Testis (tissue), 3 donors: ENCODE data around the gene COL13A1. TPM values are rescaled to one million over a fixed set of nuclear protein-coding genes. Genes with fewer than 3 reads are reported as not detected.

ENCODE experiments used
- DNase-seq: peaks from one replicate; pipeline ENCODE4 v3.0.0-alpha.2; 2019
- H3K27ac ChIP-seq, 2 donors: fragments of 200-600 bp; sonication (generic); one replicate each; pipeline ENCODE4 v1.5.1; 2019
- H3K27me3 ChIP-seq: fragments of 200-600 bp; sonication (generic); one replicate; pipeline ENCODE4 v1.5.1; 2019
- H3K36me3 ChIP-seq: fragments of 200-600 bp; sonication (generic); one replicate; pipeline ENCODE4 v1.5.1; 2017; ENCODE audit warnings: low read depth; ENCODE audit errors: missing control alignments
- H3K4me1 ChIP-seq: fragments of 200-600 bp; sonication (generic); one replicate; pipeline ENCODE4 v1.5.1; 2019
- H3K4me3 ChIP-seq, 2 donors: fragments of 200-600 bp; sonication (generic); one replicate each; pipeline ENCODE4 v1.5.1; 2017 to 2019
- H3K9me3 ChIP-seq: fragments of 200-600 bp; sonication (generic); one replicate; pipeline ENCODE4 v1.5.1; 2017
- POLR2A ChIP-seq: fragments of 450-650 bp; IDR thresholded peaks from one replicate; pipeline ENCODE4 v1.6.1; 2017; ENCODE audit warnings: antibody characterized with exemption, mild to moderate bottlenecking, moderate library complexity
- WGBS, 2 donors: methylation state at CpG; one replicate each; pipeline ENCODE4 v1.1.5; 2018; 5-methylcytosine and 5-hydroxymethylcytosine counted together
- intact Hi-C: fragments of 100-400 bp; cut with DNase I; formaldehyde crosslinking; loops from one replicate; pipeline ENCODE4 v1.15.1; 2023; ENCODE audit warnings: low total_unique reads
- polyA plus RNA-seq: library from polyadenylated mRNA; stranded (reverse); fragments of 350-450 nt; fragmentation: Illumina TruSeq; extraction: RNeasy Lipid Tissue Mini Kit (QIAGEN cat#74804); gene quantifications from one replicate; pipeline ENCODE4 v1.2.3, GENCODE V29; 2014; ENCODE audit warnings: low read depth, low replicate concordance; ENCODE audit not compliant: insufficient read depth
- total RNA-seq, 2 donors: library from RNA; depleted of rRNA; stranded (reverse); fragments of >200 nt; gene quantifications; one replicate each; pipeline ENCODE4 v1.2.3, GENCODE V29; 2016
- TF ChIP-seq, protein P1 (sequence below), 3 experiments: fragments of 450-650 bp in 2 of 3; fragments of 200-600 bp in 1 of 3; sonication (generic) in 1 of 3; IDR thresholded peaks; one replicate each; pipeline ENCODE4 v1.5.1; 2016 to 2019; ENCODE audit warnings: antibody characterized with exemption in 3 of 3, mild to moderate bottlenecking in 2 of 3, moderate library complexity in 1 of 3

COL13A1 gene
- total and polyA plus RNA-seq, 3 donors from 2014 or later: 0.94 to 2.5 (median 1.5) TPM

- Histone ChIP-seq H3K4me3 (no peak overlapping the region), H3K36me3 (no peaks in the 10 kb centered on the region), H3K27me3 (no peaks in the 10 kb centered on the region), H3K27ac (no peak overlapping the region), H3K4me1 (no peaks in the 10 kb centered on the region), H3K9me3 (no peaks in the 10 kb centered on the region)
- WGBS, 2 donors: 84 to 94% methylated on average over 2 of the region's 2 CpGs
- no peak for TF ChIP-seq POLR2A
- TF ChIP-seq, protein P1, sequence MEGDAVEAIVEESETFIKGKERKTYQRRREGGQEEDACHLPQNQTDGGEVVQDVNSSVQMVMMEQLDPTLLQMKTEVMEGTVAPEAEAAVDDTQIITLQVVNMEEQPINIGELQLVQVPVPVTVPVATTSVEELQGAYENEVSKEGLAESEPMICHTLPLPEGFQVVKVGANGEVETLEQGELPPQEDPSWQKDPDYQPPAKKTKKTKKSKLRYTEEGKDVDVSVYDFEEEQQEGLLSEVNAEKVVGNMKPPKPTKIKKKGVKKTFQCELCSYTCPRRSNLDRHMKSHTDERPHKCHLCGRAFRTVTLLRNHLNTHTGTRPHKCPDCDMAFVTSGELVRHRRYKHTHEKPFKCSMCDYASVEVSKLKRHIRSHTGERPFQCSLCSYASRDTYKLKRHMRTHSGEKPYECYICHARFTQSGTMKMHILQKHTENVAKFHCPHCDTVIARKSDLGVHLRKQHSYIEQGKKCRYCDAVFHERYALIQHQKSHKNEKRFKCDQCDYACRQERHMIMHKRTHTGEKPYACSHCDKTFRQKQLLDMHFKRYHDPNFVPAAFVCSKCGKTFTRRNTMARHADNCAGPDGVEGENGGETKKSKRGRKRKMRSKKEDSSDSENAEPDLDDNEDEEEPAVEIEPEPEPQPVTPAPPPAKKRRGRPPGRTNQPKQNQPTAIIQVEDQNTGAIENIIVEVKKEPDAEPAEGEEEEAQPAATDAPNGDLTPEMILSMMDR (IDR thresholded peaks at IDR 0.05): no peak
- intact Hi-C loops: no loop called here
- DNase-seq: no peak
Measured at GRCh38 chr10:69980672-69981071, 179.0 kb downstream of the COL13A1 start.

DNA sequence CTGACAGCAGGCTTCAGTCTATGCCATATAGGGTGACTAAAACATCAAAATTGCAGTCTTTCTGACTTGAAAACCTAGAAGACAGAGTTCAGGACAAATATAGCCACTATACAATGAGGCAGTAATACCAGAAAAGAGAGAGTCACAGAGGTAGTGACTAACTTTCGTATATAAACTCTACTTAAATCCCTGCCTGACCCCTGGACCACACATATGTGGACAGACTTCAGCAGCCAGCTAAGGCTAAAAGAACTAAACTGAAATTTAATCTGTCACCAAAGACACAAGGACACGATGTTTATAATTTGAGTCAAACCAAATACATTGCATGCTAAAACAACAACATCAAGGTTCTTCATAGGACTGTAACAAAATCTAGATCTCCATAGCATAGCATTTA, 186.4 kb downstream of the COL13A1 start:
- DNase-seq: no peak
- Histone ChIP-seq H3K27me3 (no peaks in the 10 kb centered on the region), H3K27ac (no peak overlapping the region), H3K9me3 (no peaks in the 10 kb centered on the region), H3K36me3 (no peaks in the 10 kb centered on the region), H3K4me1 (no peaks in the 10 kb centered on the region), H3K4me3 (no peak overlapping the region)
- WGBS, 2 donors: 75 to 79% methylated on average over 2 of the region's 2 CpGs
- intact Hi-C loops: no loop called here
- TF ChIP-seq POLR2A: no peak
- TF ChIP-seq, protein P1 (IDR thresholded peaks at IDR 0.05): no peak

DNA sequence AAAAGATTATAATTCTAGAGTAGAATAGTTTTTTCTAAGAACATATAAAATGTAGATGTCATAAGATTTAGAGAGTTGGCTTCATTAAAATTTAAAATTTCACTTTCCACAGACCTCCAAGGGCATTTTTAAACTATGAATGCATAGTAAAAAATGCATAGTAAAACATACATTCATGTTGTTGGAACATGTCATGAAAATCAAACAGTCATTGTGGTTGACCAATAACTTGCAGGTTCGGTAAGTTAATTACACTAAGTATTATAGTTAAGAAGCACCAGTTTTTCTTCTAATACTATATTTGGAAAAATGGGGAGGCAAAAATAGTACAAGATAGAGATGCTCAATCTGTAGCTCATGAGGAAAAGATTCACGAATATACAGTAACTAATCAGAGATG, 189.4 kb downstream of the COL13A1 start:
- intact Hi-C loops: no loop called here
- Histone ChIP-seq H3K9me3 (no peaks in the 10 kb centered on the region), H3K4me1 (no peaks in the 10 kb centered on the region), H3K27me3 (no peaks in the 10 kb centered on the region), H3K27ac (no peak overlapping the region), H3K4me3 (no peak overlapping the region), H3K36me3 (no peaks in the 10 kb centered on the region)
- DNase-seq: no peak
- TF ChIP-seq, protein P1 (IDR thresholded peaks at IDR 0.05): no peak
- TF ChIP-seq POLR2A: no peak
- WGBS, 2 donors: 71 to 85% methylated on average over 2 of the region's 2 CpGs

- no peak for TF ChIP-seq POLR2A
- TF ChIP-seq, protein P1 (IDR thresholded peaks at IDR 0.05): no peak
- Histone ChIP-seq H3K27me3 (no peaks in the 10 kb centered on the region), H3K9me3 (no peaks in the 10 kb centered on the region), H3K4me3 (no peak overlapping the region), H3K36me3 (no peaks in the 10 kb centered on the region), H3K27ac (no peak overlapping the region), H3K4me1 (no peaks in the 10 kb centered on the region)
- intact Hi-C loops: no loop called here
- WGBS, 2 donors: 35 to 48% methylated on average over 2 of the region's 2 CpGs
- DNase-seq: peak; percentile 79
Measured at GRCh38 chr10:69994262-69994661, 192.6 kb downstream of the COL13A1 start.

- Histone ChIP-seq H3K36me3 (no peaks in the 10 kb centered on the region), H3K27me3 (no peaks in the 10 kb centered on the region), H3K4me3 (no peak overlapping the region), H3K9me3 (no peaks in the 10 kb centered on the region), H3K27ac (no peak overlapping the region), H3K4me1 (no peaks in the 10 kb centered on the region)
- TF ChIP-seq POLR2A: no peak
- TF ChIP-seq, protein P1 (IDR thresholded peaks at IDR 0.05): no peak
- WGBS, 2 donors: 74 to 83% methylated on average over 2 of the region's 2 CpGs
- no peak for DNase-seq
- intact Hi-C loops: no loop called here
Measured at GRCh38 chr10:69996611-69997010, 194.9 kb downstream of the COL13A1 start.
